ENCODE data around the gene CTPS2. TPM values are rescaled to one million over a fixed set of nuclear protein-coding genes. Genes with fewer than 3 reads are reported as not detected.
"Not testable (repeated sequence)": the region's sequence is repeated elsewhere in the genome, so short reads cannot be mapped to it uniquely, and the experiment has no call there.

The CTPS2 gene
- total RNA-seq, 1 donor from 2014 or later, result 24.5 TPM

DNA sequence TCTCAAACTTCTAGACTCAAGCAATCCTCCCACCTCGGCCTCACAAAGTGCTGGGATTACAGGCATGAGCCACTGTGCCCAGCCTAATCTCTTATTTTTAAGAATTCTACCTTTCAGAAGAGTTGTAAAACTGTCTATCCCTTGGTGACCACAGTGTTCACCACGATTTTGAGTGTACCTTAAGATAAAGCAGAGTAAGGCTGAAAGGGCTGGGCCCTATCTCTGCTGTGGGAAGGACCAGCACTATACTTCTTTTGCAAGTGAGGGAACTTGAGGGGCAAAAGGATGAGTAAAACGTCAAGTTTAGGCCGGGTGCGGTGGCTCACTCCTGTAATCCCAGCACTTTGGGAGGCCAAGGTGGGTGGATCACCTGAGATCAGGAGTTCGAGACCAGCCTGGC, 4.0 kb upstream of the CTPS2 start:
- not testable (repeated sequence) for H3K27ac ChIP-seq (ENCODE audit: low read depth, low read length); H3K36me3 ChIP-seq (ENCODE audit: control insufficient read depth in 3 of 3, insufficient read depth in 3 of 3, low read length in 3 of 3); H3K9me3 ChIP-seq (ENCODE audit: control insufficient read depth in 3 of 3, low read length in 3 of 3); H3K9ac ChIP-seq (ENCODE audit: low read depth in 1 of 3, low read length in 3 of 3); H3K4me3 ChIP-seq (ENCODE audit: low read length in 3 of 3)
- H3K27me3 ChIP-seq (ENCODE audit: control insufficient read depth in 3 of 3, insufficient read depth in 3 of 3, low read length in 3 of 3), result peaks cover 0 to 13% (median 0%) of the 10 kb centered on the region in 3 donors
- H3K4me1 ChIP-seq (ENCODE audit: control insufficient read depth in 3 of 3, insufficient read depth in 3 of 3, low read length in 3 of 3), result peaks cover 0 to 18% (median 1%) of the 10 kb centered on the region in 3 donors

DNA sequence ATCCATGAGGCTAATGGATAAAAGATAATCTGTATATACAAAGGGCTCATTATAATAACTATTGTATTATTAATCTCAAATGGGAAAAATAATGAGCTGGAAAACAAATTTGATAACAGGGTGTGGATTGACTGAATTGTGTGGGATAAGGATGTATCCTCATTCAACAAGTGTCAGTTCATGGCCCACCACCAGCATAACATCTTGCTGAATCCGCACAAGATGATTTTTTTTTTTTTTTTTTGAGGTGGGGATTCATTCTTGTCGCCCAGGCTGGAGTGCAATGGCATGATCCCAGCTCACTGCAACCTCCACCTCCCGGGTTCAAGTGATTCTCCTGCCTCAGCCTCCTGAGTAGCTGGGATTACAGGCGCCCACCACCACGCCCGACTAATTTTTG, 3.2 kb upstream of the CTPS2 start:
- H3K9me3 ChIP-seq (ENCODE audit: control insufficient read depth in 3 of 3, low read length in 3 of 3); H3K36me3 ChIP-seq (ENCODE audit: control insufficient read depth in 3 of 3, insufficient read depth in 3 of 3, low read length in 3 of 3); H3K27ac ChIP-seq (ENCODE audit: low read depth, low read length); H3K9ac ChIP-seq (ENCODE audit: low read depth in 1 of 3, low read length in 3 of 3); H3K4me3 ChIP-seq (ENCODE audit: low read length in 3 of 3): not testable (repeated sequence)
- H3K27me3 ChIP-seq (ENCODE audit: control insufficient read depth in 3 of 3, insufficient read depth in 3 of 3, low read length in 3 of 3), result peaks cover 0 to 13% (median 0%) of the 10 kb centered on the region in 3 donors
- H3K4me1 ChIP-seq (ENCODE audit: control insufficient read depth in 3 of 3, insufficient read depth in 3 of 3, low read length in 3 of 3), result peaks cover 0 to 11% (median 3%) of the 10 kb centered on the region in 3 donors

DNA sequence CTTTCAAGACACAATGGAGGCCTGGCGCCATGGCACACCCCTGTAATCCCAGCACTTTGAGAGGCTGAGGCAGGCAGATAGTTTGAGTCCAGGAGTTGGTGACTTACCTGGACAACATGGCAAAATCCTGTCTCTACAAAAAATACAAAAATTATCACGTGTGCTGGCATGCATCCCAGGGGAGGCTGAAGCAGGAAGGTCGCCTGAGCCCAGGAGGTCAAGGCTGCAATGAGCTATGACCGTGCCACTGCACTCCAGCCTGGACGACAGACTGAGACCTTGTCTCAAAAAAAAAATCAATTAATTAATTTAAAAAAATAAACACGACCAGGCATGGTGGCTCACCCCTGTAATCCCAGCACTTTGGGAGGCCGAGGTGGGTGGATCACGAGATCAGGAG, 2.0 kb upstream of the CTPS2 start:
- Histone ChIP-seq H3K4me3 (ENCODE audit: low read length in 3 of 3) (no peak overlapping the region), H3K9ac (ENCODE audit: low read depth in 1 of 3, low read length in 3 of 3) (no peak overlapping the region), H3K9me3 (ENCODE audit: control insufficient read depth in 3 of 3, low read length in 3 of 3) (no peaks in the 10 kb centered on the region), H3K27ac (ENCODE audit: low read depth, low read length) (no peak overlapping the region), H3K36me3 (ENCODE audit: control insufficient read depth in 3 of 3, insufficient read depth in 3 of 3, low read length in 3 of 3) (no peaks in the 10 kb centered on the region), H3K4me1 (ENCODE audit: control insufficient read depth in 3 of 3, insufficient read depth in 3 of 3, low read length in 3 of 3) (peaks cover 0 to 4% (median 3%) of the 10 kb centered on the region in 3 donors), H3K27me3 (ENCODE audit: control insufficient read depth in 3 of 3, insufficient read depth in 3 of 3, low read length in 3 of 3) (peaks cover 0 to 13% (median 0%) of the 10 kb centered on the region in 3 donors)

DNA sequence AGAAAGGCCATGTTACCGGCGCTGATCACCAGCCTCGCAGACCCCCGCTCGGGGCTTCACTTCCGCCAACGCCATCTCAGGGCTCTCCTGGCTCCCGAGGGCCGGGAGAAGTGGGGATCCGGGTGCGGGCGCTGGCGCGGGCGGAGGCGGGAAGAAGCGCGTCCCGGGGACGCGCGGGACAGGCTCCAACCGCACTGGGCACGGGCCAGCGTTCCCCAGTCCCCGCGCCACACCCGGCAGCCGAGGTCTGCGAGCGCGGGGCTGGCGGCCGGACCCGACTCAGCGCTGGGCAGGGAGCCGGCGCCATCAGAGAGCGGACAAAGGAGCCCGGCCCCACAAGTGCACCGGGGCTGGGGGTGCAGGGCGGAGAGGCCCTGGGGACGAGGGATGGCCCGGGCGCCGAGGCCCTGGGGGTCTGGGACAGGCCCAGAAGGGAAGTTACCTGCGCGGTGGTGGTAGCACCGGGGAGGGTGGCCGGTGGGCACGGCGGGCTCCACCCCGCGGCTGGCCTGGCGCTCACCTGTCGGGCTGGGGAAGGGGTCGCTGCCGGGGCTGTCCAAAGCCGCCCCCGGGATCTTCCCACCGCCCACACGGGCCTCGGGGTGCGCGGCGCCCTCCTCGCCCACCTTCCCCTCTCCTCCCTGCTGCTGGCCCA, 449 bp downstream of the CTPS2 start:
- Histone ChIP-seq H3K36me3 (ENCODE audit: control insufficient read depth in 3 of 3, insufficient read depth in 3 of 3, low read length in 3 of 3) (no peaks in the 10 kb centered on the region), H3K9me3 (ENCODE audit: control insufficient read depth in 3 of 3, low read length in 3 of 3) (no peaks in the 10 kb centered on the region), H3K27ac (ENCODE audit: low read depth, low read length) (peak overlapping the region; percentile 51), H3K4me1 (ENCODE audit: control insufficient read depth in 3 of 3, insufficient read depth in 3 of 3, low read length in 3 of 3) (peaks cover 0 to 4% (median 3%) of the 10 kb centered on the region in 3 donors), H3K9ac (ENCODE audit: low read depth in 1 of 3, low read length in 3 of 3) (peak overlapping the region; percentile 80 to 86 (median 85)), H3K4me3 (ENCODE audit: low read length in 3 of 3) (peak overlapping the region; percentile 79 to 85 (median 81)), H3K27me3 (ENCODE audit: control insufficient read depth in 3 of 3, insufficient read depth in 3 of 3, low read length in 3 of 3) (peaks cover 0 to 13% (median 0%) of the 10 kb centered on the region in 3 donors)

DNA sequence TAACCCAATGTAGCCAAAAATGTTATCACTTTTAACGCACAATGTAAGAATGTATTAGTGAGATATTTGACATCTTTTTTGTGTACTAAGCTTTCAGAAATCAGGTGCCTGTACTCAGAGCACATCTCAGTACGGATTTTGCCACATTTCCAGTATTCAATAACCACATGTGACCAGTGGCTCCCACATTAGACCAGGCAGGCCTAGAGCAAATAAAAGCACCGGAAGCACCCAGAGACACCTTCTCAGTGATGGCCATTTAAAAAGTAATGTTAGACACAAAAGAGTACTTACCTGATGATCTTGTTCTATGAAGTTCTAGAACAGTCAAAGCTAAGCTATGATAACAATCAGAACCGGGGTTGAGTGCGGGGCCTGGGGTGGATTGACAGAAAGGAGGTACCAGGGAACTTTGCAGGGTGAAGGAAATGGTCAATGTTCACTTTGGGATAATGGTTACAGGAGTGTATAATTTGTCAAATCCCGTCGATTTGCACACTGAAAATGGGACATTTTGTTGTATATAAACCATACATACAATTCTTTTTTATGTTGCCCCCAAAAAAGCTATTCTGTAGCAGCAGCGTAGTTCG, 1.2 kb downstream of the CTPS2 start:
- Histone ChIP-seq H3K27ac (ENCODE audit: low read depth, low read length) (peak overlapping the region; percentile 51), H3K36me3 (ENCODE audit: control insufficient read depth in 3 of 3, insufficient read depth in 3 of 3, low read length in 3 of 3) (no peaks in the 10 kb centered on the region), H3K4me1 (ENCODE audit: control insufficient read depth in 3 of 3, insufficient read depth in 3 of 3, low read length in 3 of 3) (peaks cover 0 to 4% (median 3%) of the 10 kb centered on the region in 3 donors), H3K9ac (ENCODE audit: low read depth in 1 of 3, low read length in 3 of 3) (peak overlapping the region; percentile 80 to 86 (median 85)), H3K4me3 (ENCODE audit: low read length in 3 of 3) (peak overlapping the region; percentile 63 to 81 (median 79)), H3K9me3 (ENCODE audit: control insufficient read depth in 3 of 3, low read length in 3 of 3) (no peaks in the 10 kb centered on the region), H3K27me3 (ENCODE audit: control insufficient read depth in 3 of 3, insufficient read depth in 3 of 3, low read length in 3 of 3) (peaks cover 0 to 13% (median 0%) of the 10 kb centered on the region in 3 donors)

DNA sequence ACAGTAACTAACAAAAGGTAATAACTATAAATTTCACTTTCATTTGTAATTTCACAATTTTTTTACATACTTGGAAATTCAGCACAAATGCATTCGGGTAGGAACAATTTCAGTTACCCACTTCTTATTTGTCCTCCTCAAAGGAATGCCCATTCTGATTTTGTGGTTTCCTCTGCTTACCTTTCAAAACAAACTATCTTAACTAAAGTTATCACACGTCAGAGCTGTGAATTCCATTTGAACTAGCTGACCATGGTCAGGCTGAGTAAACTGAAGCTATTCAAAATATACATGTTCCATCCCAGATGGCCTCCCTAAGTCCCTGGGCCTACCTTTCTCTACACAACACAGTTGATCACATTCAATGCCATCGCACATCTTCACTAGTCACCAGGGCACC, 4.5 kb downstream of the CTPS2 start:
- H3K9me3 ChIP-seq (ENCODE audit: control insufficient read depth in 3 of 3, low read length in 3 of 3), result no peaks in the 10 kb centered on the region
- H3K4me3 ChIP-seq (ENCODE audit: low read length in 3 of 3), result no peak overlapping the region
- no peaks in the 10 kb centered on the region for H3K36me3 ChIP-seq (ENCODE audit: control insufficient read depth in 3 of 3, insufficient read depth in 3 of 3, low read length in 3 of 3)
- no peak overlapping the region for H3K27ac ChIP-seq (ENCODE audit: low read depth, low read length)
- H3K4me1 ChIP-seq (ENCODE audit: control insufficient read depth in 3 of 3, insufficient read depth in 3 of 3, low read length in 3 of 3), result peaks cover 0 to 4% (median 3%) of the 10 kb centered on the region in 3 donors
- H3K27me3 ChIP-seq (ENCODE audit: control insufficient read depth in 3 of 3, insufficient read depth in 3 of 3, low read length in 3 of 3), result peaks cover 0 to 5% (median 0%) of the 10 kb centered on the region in 3 donors
- no peak overlapping the region for H3K9ac ChIP-seq (ENCODE audit: low read depth in 1 of 3, low read length in 3 of 3)

DNA sequence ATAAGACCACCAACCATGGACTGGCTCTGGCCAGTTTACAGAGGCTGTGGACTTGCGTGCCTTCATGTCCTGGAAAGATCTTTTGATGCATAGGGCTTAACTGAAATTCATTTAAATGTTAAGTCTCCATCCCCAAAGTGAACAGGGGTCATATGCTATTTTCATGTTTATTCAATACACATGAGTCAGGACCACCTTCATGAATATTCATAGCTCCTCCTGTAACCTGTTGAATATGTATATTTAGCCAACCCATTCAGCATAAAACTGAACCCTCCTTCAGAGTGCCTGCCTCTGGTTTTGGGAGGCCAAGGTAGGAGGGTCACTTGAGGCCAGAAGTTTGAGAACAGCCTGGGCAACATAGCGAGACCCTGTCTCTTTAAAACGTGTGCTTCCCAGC, 7.1 kb downstream of the CTPS2 start:
- Histone ChIP-seq H3K9ac (ENCODE audit: low read depth in 1 of 3, low read length in 3 of 3) (no peak overlapping the region), H3K27me3 (ENCODE audit: control insufficient read depth in 3 of 3, insufficient read depth in 3 of 3, low read length in 3 of 3) (no peaks in the 10 kb centered on the region), H3K4me3 (ENCODE audit: low read length in 3 of 3) (no peak overlapping the region), H3K9me3 (ENCODE audit: control insufficient read depth in 3 of 3, low read length in 3 of 3) (no peaks in the 10 kb centered on the region), H3K36me3 (ENCODE audit: control insufficient read depth in 3 of 3, insufficient read depth in 3 of 3, low read length in 3 of 3) (no peaks in the 10 kb centered on the region), H3K27ac (ENCODE audit: low read depth, low read length) (no peak overlapping the region), H3K4me1 (ENCODE audit: control insufficient read depth in 3 of 3, insufficient read depth in 3 of 3, low read length in 3 of 3) (no peaks in the 10 kb centered on the region)

DNA sequence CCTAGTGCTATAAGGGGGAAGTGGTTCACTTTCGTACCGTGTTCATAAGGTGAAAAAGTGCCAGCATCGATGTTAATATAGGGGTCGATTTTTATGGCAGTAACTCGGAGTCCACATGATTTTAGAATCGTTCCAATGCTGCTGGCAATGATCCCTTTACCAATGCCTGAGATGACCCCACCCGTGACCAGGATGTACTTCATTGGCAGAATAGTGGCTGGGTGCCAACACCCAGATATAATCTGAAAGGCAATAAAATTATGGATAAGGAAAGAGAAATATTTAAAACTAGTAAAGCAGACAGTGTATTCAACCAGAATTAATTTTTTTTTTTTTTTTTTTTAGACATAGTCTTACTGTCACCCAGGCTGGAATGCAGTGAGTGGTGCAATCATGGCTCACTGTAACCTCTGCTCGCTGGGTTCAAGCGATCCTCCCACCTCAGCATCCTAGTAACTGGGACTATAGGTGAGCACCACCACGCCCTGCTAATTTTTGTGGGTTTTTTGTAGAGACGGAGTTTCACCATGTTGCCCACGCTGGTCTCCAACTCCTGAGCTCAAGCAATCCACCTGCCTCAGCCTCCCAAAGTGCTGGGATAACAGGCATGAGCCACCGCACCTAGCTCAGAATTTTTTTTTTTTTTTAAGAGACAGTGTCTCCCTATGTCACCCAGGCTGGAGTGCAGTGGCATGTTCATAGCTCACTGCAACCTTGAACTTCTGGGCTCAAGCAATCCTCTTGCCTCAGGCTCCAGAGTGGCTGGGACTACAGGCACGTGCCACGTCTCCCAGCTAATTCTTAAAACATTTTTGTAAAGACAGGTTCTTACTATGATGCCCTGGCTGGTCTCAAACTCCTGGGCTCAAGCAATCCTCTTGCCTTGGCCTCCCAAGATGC, 9.5 kb downstream of the CTPS2 start:
- Histone ChIP-seq H3K27me3 (ENCODE audit: control insufficient read depth in 3 of 3, insufficient read depth in 3 of 3, low read length in 3 of 3) (no peaks in the 10 kb centered on the region), H3K4me3 (ENCODE audit: low read length in 3 of 3) (no peak overlapping the region), H3K27ac (ENCODE audit: low read depth, low read length) (no peak overlapping the region), H3K36me3 (ENCODE audit: control insufficient read depth in 3 of 3, insufficient read depth in 3 of 3, low read length in 3 of 3) (peaks cover 0 to under 1% (median 0%) of the 10 kb centered on the region in 3 donors), H3K4me1 (ENCODE audit: control insufficient read depth in 3 of 3, insufficient read depth in 3 of 3, low read length in 3 of 3) (no peaks in the 10 kb centered on the region), H3K9ac (ENCODE audit: low read depth in 1 of 3, low read length in 3 of 3) (no peak overlapping the region), H3K9me3 (ENCODE audit: control insufficient read depth in 3 of 3, low read length in 3 of 3) (no peaks in the 10 kb centered on the region)

DNA sequence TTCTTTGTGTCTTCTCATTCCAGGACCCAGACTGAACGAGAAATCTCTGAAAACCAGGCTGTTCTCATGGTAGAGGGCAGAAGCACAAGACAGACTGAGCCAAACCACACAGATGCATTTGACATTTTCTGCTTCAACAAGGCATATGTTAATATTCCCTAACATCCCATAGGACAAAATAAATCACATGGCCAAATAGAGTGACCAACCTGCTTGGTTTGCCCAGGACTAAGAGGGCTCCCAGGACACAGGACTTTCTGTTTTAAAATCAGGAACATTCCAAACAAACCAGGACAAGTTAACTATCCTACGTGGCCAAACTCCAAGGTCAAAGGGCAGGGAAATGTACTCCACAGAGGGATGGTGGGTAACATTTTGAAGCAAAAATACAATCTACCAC, 11.7 kb downstream of the CTPS2 start:
- no peaks in the 10 kb centered on the region for H3K4me1 ChIP-seq (ENCODE audit: control insufficient read depth in 3 of 3, insufficient read depth in 3 of 3, low read length in 3 of 3)
- no peaks in the 10 kb centered on the region for H3K27me3 ChIP-seq (ENCODE audit: control insufficient read depth in 3 of 3, insufficient read depth in 3 of 3, low read length in 3 of 3)
- no peak overlapping the region for H3K27ac ChIP-seq (ENCODE audit: low read depth, low read length)
- H3K4me3 ChIP-seq (ENCODE audit: low read length in 3 of 3), result no peak overlapping the region
- H3K9ac ChIP-seq (ENCODE audit: low read depth in 1 of 3, low read length in 3 of 3), result no peak overlapping the region
- H3K9me3 ChIP-seq (ENCODE audit: control insufficient read depth in 3 of 3, low read length in 3 of 3), result no peaks in the 10 kb centered on the region
- H3K36me3 ChIP-seq (ENCODE audit: control insufficient read depth in 3 of 3, insufficient read depth in 3 of 3, low read length in 3 of 3), result peaks cover 0 to 4% (median 3%) of the 10 kb centered on the region in 3 donors
